ENCODE data around the gene DRD4. TPM values are rescaled to one million over a fixed set of nuclear protein-coding genes. Genes with fewer than 3 reads are reported as not detected.

DRD4 gene
- total RNA-seq, 2 experiments from 2014 or later, result 0.70 to 0.82 TPM

- Mint-ChIP-seq H3K4me3 (no peak overlapping the region), H3K27ac (no peak overlapping the region), H3K27me3 (no peaks in the 10 kb centered on the region), H3K9me3 (no peaks in the 10 kb centered on the region), H3K36me3 (ENCODE audit: low read depth) (peaks cover 22% of the 10 kb centered on the region), H3K4me1 (ENCODE audit: low read depth) (no peaks in the 10 kb centered on the region)
- no peaks in the 10 kb centered on the region for H3K4me1 ChIP-seq (ENCODE audit: insufficient read depth, low read length)
- no peak overlapping the region for H3K4me3 ChIP-seq (ENCODE audit: low read length)
- no peak for TF ChIP-seq CTCF (IDR thresholded peaks at IDR 0.05)
- intact Hi-C loops (cut with DNase I, micrococcal nuclease), result no loop called here
- ATAC-seq (ENCODE audit: poor library complexity) (no peak), DNase-seq (no peak)
- H3K27me3 ChIP-seq (ENCODE audit: control insufficient read depth in 1 of 2, insufficient read depth in 2 of 2, low read length in 2 of 2), result no peaks in the 10 kb centered on the region
- ChIA-PET POLR2A (no interaction called here), CTCF (no interaction called here)
- H3K27ac ChIP-seq (ENCODE audit: low read depth in 1 of 2, low read length in 2 of 2), result no peak overlapping the region
- peaks cover 6% of the 10 kb centered on the region for H3K36me3 ChIP-seq (ENCODE audit: insufficient read depth, low read length)
- no peaks in the 10 kb centered on the region for H3K9me3 ChIP-seq (ENCODE audit: control insufficient read depth in 1 of 2, insufficient read depth in 1 of 2, low read length in 2 of 2)
These were observed 28.7 kb downstream of the DRD4 start for GRCh38 chr11:665704-666281.

- H3K4me1 ChIP-seq (ENCODE audit: insufficient read depth, low read length), result no peaks in the 10 kb centered on the region
- H3K27me3 ChIP-seq (ENCODE audit: control insufficient read depth in 1 of 2, insufficient read depth in 2 of 2, low read length in 2 of 2), result no peaks in the 10 kb centered on the region
- intact Hi-C loops (cut with DNase I, micrococcal nuclease), result no loop called here
- no peaks in the 10 kb centered on the region for H3K4me1 Mint-ChIP-seq (ENCODE audit: low read depth)
- ChIA-PET CTCF (no interaction called here), POLR2A (no interaction called here)
- no peak overlapping the region for H3K27ac Mint-ChIP-seq
- H3K36me3 Mint-ChIP-seq (ENCODE audit: low read depth), result peaks cover 41% of the 10 kb centered on the region
- H3K4me3 Mint-ChIP-seq, result no peak overlapping the region
- TF ChIP-seq CTCF (IDR thresholded peaks at IDR 0.05), result no peak
- ATAC-seq (ENCODE audit: poor library complexity) (no peak), DNase-seq (no peak)
- H3K9me3 Mint-ChIP-seq, result no peaks in the 10 kb centered on the region
- H3K36me3 ChIP-seq (ENCODE audit: insufficient read depth, low read length), result peaks cover 37% of the 10 kb centered on the region
- H3K4me3 ChIP-seq (ENCODE audit: low read length), result no peak overlapping the region
- no peaks in the 10 kb centered on the region for H3K27me3 Mint-ChIP-seq
- H3K9me3 ChIP-seq (ENCODE audit: control insufficient read depth in 1 of 2, insufficient read depth in 1 of 2, low read length in 2 of 2), result no peaks in the 10 kb centered on the region
- H3K27ac ChIP-seq (ENCODE audit: low read depth in 1 of 2, low read length in 2 of 2), result no peak overlapping the region
These were observed 36.8 kb downstream of the DRD4 start for GRCh38 chr11:673866-674265.

GRCh38 chr11:674406-674805, 37.3 kb downstream of the DRD4 start:
- Mint-ChIP-seq H3K36me3 (ENCODE audit: low read depth) (peaks cover 44% of the 10 kb centered on the region), H3K9me3 (no peaks in the 10 kb centered on the region), H3K4me1 (ENCODE audit: low read depth) (no peaks in the 10 kb centered on the region), H3K27ac (no peak overlapping the region), H3K27me3 (no peaks in the 10 kb centered on the region), H3K4me3 (no peak overlapping the region)
- Histone ChIP-seq H3K27ac (ENCODE audit: low read depth in 1 of 2, low read length in 2 of 2) (no peak overlapping the region), H3K9me3 (ENCODE audit: control insufficient read depth in 1 of 2, insufficient read depth in 1 of 2, low read length in 2 of 2) (no peaks in the 10 kb centered on the region), H3K4me3 (ENCODE audit: low read length) (no peak overlapping the region), H3K27me3 (ENCODE audit: control insufficient read depth in 1 of 2, insufficient read depth in 2 of 2, low read length in 2 of 2) (no peaks in the 10 kb centered on the region), H3K4me1 (ENCODE audit: insufficient read depth, low read length) (no peaks in the 10 kb centered on the region), H3K36me3 (ENCODE audit: insufficient read depth, low read length) (peaks cover 37% of the 10 kb centered on the region)
- intact Hi-C loops (cut with DNase I, micrococcal nuclease), result no loop called here
- no peak for ATAC-seq (ENCODE audit: poor library complexity)
- CTCF ChIA-PET, result no interaction called here
- no peak for TF ChIP-seq CTCF (IDR thresholded peaks at IDR 0.05)
- POLR2A ChIA-PET, result no interaction called here
- no peak for DNase-seq

All from CD4-positive, alpha-beta T cell (primary cell).